Measurements from ENCODE around the gene KRT80. TPM values are rescaled to one million over a fixed set of nuclear protein-coding genes. Genes with fewer than 3 reads are reported as not detected.

The KRT80 gene
- total RNA-seq, 1 donor from 2014 or later: not detected

- Mint-ChIP-seq H3K9me3 (no peaks in the 10 kb centered on the region), H3K4me1 (peaks cover 4% of the 10 kb centered on the region), H3K4me3 (no peak overlapping the region), H3K27me3 (ENCODE audit: low read depth) (peaks cover 36% of the 10 kb centered on the region), H3K27ac (ENCODE audit: unreplicated experiment) (no peak overlapping the region), H3K36me3 (ENCODE audit: low read depth) (no peaks in the 10 kb centered on the region)
- no peak for DNase-seq (ENCODE audit: low read depth, low spot score)
- no peak for TF ChIP-seq CTCF (conservative IDR thresholded peaks at IDR 0.05)
These were observed 46.5 kb upstream of the KRT80 start for GRCh38 chr12:52238207-52238840.

GRCh38 chr12:52236386-52237050 is 44.7 kb upstream of the KRT80 start:
- no peak overlapping the region for H3K27ac Mint-ChIP-seq (ENCODE audit: unreplicated experiment)
- peaks cover 15% of the 10 kb centered on the region for H3K4me1 Mint-ChIP-seq
- peaks cover 54% of the 10 kb centered on the region for H3K27me3 Mint-ChIP-seq (ENCODE audit: low read depth)
- H3K9me3 Mint-ChIP-seq: no peaks in the 10 kb centered on the region
- no peak for DNase-seq (ENCODE audit: low read depth, low spot score)
- H3K36me3 Mint-ChIP-seq (ENCODE audit: low read depth): no peaks in the 10 kb centered on the region
- TF ChIP-seq CTCF (conservative IDR thresholded peaks at IDR 0.05): no peak
- H3K4me3 Mint-ChIP-seq: no peak overlapping the region

- H3K9me3 Mint-ChIP-seq: no peaks in the 10 kb centered on the region
- no peak for TF ChIP-seq CTCF (conservative IDR thresholded peaks at IDR 0.05)
- H3K4me3 Mint-ChIP-seq: no peak overlapping the region
- H3K27me3 Mint-ChIP-seq (ENCODE audit: low read depth): peaks cover 61% of the 10 kb centered on the region
- peaks cover 20% of the 10 kb centered on the region for H3K4me1 Mint-ChIP-seq
- DNase-seq (ENCODE audit: low read depth, low spot score): no peak
- H3K27ac Mint-ChIP-seq (ENCODE audit: unreplicated experiment): no peak overlapping the region
- H3K36me3 Mint-ChIP-seq (ENCODE audit: low read depth): no peaks in the 10 kb centered on the region
These were observed 44.1 kb upstream of the KRT80 start for GRCh38 chr12:52235822-52236361.

GRCh38 chr12:52235001-52235764 is 43.4 kb upstream of the KRT80 start:
- no peak for DNase-seq (ENCODE audit: low read depth, low spot score)
- Mint-ChIP-seq H3K4me1 (peaks cover 20% of the 10 kb centered on the region), H3K9me3 (no peaks in the 10 kb centered on the region), H3K27ac (ENCODE audit: unreplicated experiment) (no peak overlapping the region), H3K4me3 (no peak overlapping the region), H3K27me3 (ENCODE audit: low read depth) (peaks cover 68% of the 10 kb centered on the region), H3K36me3 (ENCODE audit: low read depth) (no peaks in the 10 kb centered on the region)
- no peak for TF ChIP-seq CTCF (conservative IDR thresholded peaks at IDR 0.05)

- Mint-ChIP-seq H3K4me3 (no peak overlapping the region), H3K27ac (ENCODE audit: unreplicated experiment) (no peak overlapping the region)
These were observed 42.5 kb upstream of the KRT80 start for GRCh38 chr12:52234223-52234810.

More at GRCh38 chr12:52234223-52234810, 42.5 kb upstream of the KRT80 start:
- H3K27me3 Mint-ChIP-seq (ENCODE audit: low read depth): peaks cover 75% of the 10 kb centered on the region
- no peak for TF ChIP-seq CTCF (conservative IDR thresholded peaks at IDR 0.05)
- peaks cover 20% of the 10 kb centered on the region for H3K4me1 Mint-ChIP-seq
- DNase-seq (ENCODE audit: low read depth, low spot score): no peak
- no peaks in the 10 kb centered on the region for H3K9me3 Mint-ChIP-seq
- no peaks in the 10 kb centered on the region for H3K36me3 Mint-ChIP-seq (ENCODE audit: low read depth)

All from neural crest cell (in vitro differentiated cells).